ENCODE data around the gene RBFOX2. TPM values are rescaled to one million over a fixed set of nuclear protein-coding genes. Genes with fewer than 3 reads are reported as not detected.
"Not testable (repeated sequence)": the region's sequence is repeated elsewhere in the genome, so short reads cannot be mapped to it uniquely, and the experiment has no call there.

Gene RBFOX2
- total and polyA plus RNA-seq, 3 experiments from 2014 or later: 0.86 to 7.1 (median 6.1) TPM

- H3K27me3 ChIP-seq (ENCODE audit: insufficient read depth, low read length, poor library complexity, severe bottlenecking): no peaks in the 10 kb centered on the region
- no peaks in the 10 kb centered on the region for H3K4me1 ChIP-seq (ENCODE audit: insufficient read depth, low read length)
- H3K4me3 Mint-ChIP-seq: no peak overlapping the region
- no peak overlapping the region for H3K27ac ChIP-seq (ENCODE audit: low read depth, low read length)
- ChIA-PET CTCF (no interaction called here), POLR2A (no interaction called here)
- H3K9me3 Mint-ChIP-seq: peaks cover 3 to 7% (median 6%) of the 10 kb centered on the region in 5 donors
- peaks cover 0 to 6% (median 4%) of the 10 kb centered on the region in 3 donors for H3K36me3 Mint-ChIP-seq
- no peak for DNase-seq
- H3K9me3 ChIP-seq (ENCODE audit: low read length): no peaks in the 10 kb centered on the region
- H3K36me3 ChIP-seq (ENCODE audit: insufficient read depth, low read length): no peaks in the 10 kb centered on the region
- no peaks in the 10 kb centered on the region for H3K4me1 Mint-ChIP-seq
- peaks cover 5 to 10% of the 10 kb centered on the region in 2 donors for H3K27me3 Mint-ChIP-seq
- no peak overlapping the region for H3K4me3 ChIP-seq (ENCODE audit: low read length)
- H3K27ac Mint-ChIP-seq: no peak overlapping the region
These were observed 218.8 kb downstream of the RBFOX2 start for GRCh38 chr22:35809816-35810215.

GRCh38 chr22:35808377-35808776 is 220.2 kb downstream of the RBFOX2 start:
- peaks cover 5 to 14% of the 10 kb centered on the region in 2 donors for H3K27me3 Mint-ChIP-seq
- no peak overlapping the region for H3K4me3 Mint-ChIP-seq
- no peaks in the 10 kb centered on the region for H3K4me1 ChIP-seq (ENCODE audit: insufficient read depth, low read length)
- H3K4me3 ChIP-seq (ENCODE audit: low read length): no peak overlapping the region
- no peak overlapping the region for H3K27ac Mint-ChIP-seq
- no peaks in the 10 kb centered on the region for H3K27me3 ChIP-seq (ENCODE audit: insufficient read depth, low read length, poor library complexity, severe bottlenecking)
- H3K36me3 ChIP-seq (ENCODE audit: insufficient read depth, low read length): no peaks in the 10 kb centered on the region
- H3K4me1 Mint-ChIP-seq: no peaks in the 10 kb centered on the region
- no peak for DNase-seq
- H3K9me3 ChIP-seq (ENCODE audit: low read length): no peaks in the 10 kb centered on the region
- no peak overlapping the region for H3K27ac ChIP-seq (ENCODE audit: low read depth, low read length)
- H3K36me3 Mint-ChIP-seq: peaks cover 0 to 11% (median 6%) of the 10 kb centered on the region in 3 donors
- ChIA-PET CTCF (no interaction called here), POLR2A (no interaction called here)
- peaks cover 3 to 7% (median 6%) of the 10 kb centered on the region in 5 donors for H3K9me3 Mint-ChIP-seq

- H3K27me3 ChIP-seq (ENCODE audit: insufficient read depth, low read length, poor library complexity, severe bottlenecking); H3K4me1 ChIP-seq (ENCODE audit: insufficient read depth, low read length); H3K9me3 ChIP-seq (ENCODE audit: low read length); H3K9me3 Mint-ChIP-seq; H3K4me3 ChIP-seq (ENCODE audit: low read length); CTCF ChIA-PET; H3K27ac Mint-ChIP-seq; DNase-seq; H3K27ac ChIP-seq (ENCODE audit: low read depth, low read length); H3K36me3 ChIP-seq (ENCODE audit: insufficient read depth, low read length); H3K4me1 Mint-ChIP-seq; H3K4me3 Mint-ChIP-seq; POLR2A ChIA-PET: not testable (repeated sequence)
- Mint-ChIP-seq H3K27me3 (peaks cover 7 to 22% of the 10 kb centered on the region in 2 donors), H3K36me3 (peaks cover 0 to 11% (median 2%) of the 10 kb centered on the region in 3 donors)
These were observed 222.0 kb downstream of the RBFOX2 start for GRCh38 chr22:35806668-35807067.

- H3K4me3 Mint-ChIP-seq: no peak overlapping the region
These were observed 223.2 kb downstream of the RBFOX2 start for GRCh38 chr22:35805466-35805865.

GRCh38 chr22:35804421-35804820 is 224.2 kb downstream of the RBFOX2 start:
- Histone ChIP-seq H3K4me1 (ENCODE audit: insufficient read depth, low read length) (no peaks in the 10 kb centered on the region), H3K27me3 (ENCODE audit: insufficient read depth, low read length, poor library complexity, severe bottlenecking) (no peaks in the 10 kb centered on the region), H3K36me3 (ENCODE audit: insufficient read depth, low read length) (no peaks in the 10 kb centered on the region), H3K27ac (ENCODE audit: low read depth, low read length) (no peak overlapping the region), H3K4me3 (ENCODE audit: low read length) (no peak overlapping the region), H3K9me3 (ENCODE audit: low read length) (no peaks in the 10 kb centered on the region)
- H3K36me3 Mint-ChIP-seq: peaks cover 0 to 11% (median 2%) of the 10 kb centered on the region in 3 donors
- ChIA-PET CTCF (no interaction called here), POLR2A (no interaction called here)
- H3K4me3 Mint-ChIP-seq: no peak overlapping the region
- no peaks in the 10 kb centered on the region for H3K4me1 Mint-ChIP-seq
- DNase-seq: no peak
- H3K27ac Mint-ChIP-seq: no peak overlapping the region
- peaks cover 0 to 1% (median 0%) of the 10 kb centered on the region in 5 donors for H3K9me3 Mint-ChIP-seq
- H3K27me3 Mint-ChIP-seq: peaks cover 13 to 33% of the 10 kb centered on the region in 2 donors

More at GRCh38 chr22:35805466-35805865, 223.2 kb downstream of the RBFOX2 start:
- Mint-ChIP-seq H3K4me1 (no peaks in the 10 kb centered on the region), H3K9me3 (peaks cover 0 to 1% (median 0%) of the 10 kb centered on the region in 5 donors), H3K36me3 (peaks cover 0 to 11% (median 2%) of the 10 kb centered on the region in 3 donors), H3K27ac (peak overlapping the region in 1 of 8 donors; percentile 44), H3K27me3 (peaks cover 9 to 27% of the 10 kb centered on the region in 2 donors)
- Histone ChIP-seq H3K27ac (ENCODE audit: low read depth, low read length) (no peak overlapping the region), H3K36me3 (ENCODE audit: insufficient read depth, low read length) (no peaks in the 10 kb centered on the region), H3K27me3 (ENCODE audit: insufficient read depth, low read length, poor library complexity, severe bottlenecking) (no peaks in the 10 kb centered on the region), H3K4me1 (ENCODE audit: insufficient read depth, low read length) (no peaks in the 10 kb centered on the region), H3K9me3 (ENCODE audit: low read length) (no peaks in the 10 kb centered on the region), H3K4me3 (ENCODE audit: low read length) (no peak overlapping the region)
- ChIA-PET CTCF (no interaction called here), POLR2A (no interaction called here)
- no peak for DNase-seq

GRCh38 chr22:35802885-35803284 is 225.7 kb downstream of the RBFOX2 start:
- Histone ChIP-seq H3K36me3 (ENCODE audit: insufficient read depth, low read length) (no peaks in the 10 kb centered on the region), H3K27ac (ENCODE audit: low read depth, low read length) (no peak overlapping the region), H3K4me3 (ENCODE audit: low read length) (no peak overlapping the region), H3K9me3 (ENCODE audit: low read length) (no peaks in the 10 kb centered on the region), H3K4me1 (ENCODE audit: insufficient read depth, low read length) (no peaks in the 10 kb centered on the region), H3K27me3 (ENCODE audit: insufficient read depth, low read length, poor library complexity, severe bottlenecking) (no peaks in the 10 kb centered on the region)
- peaks cover 0 to 5% (median 2%) of the 10 kb centered on the region in 3 donors for H3K36me3 Mint-ChIP-seq
- ChIA-PET POLR2A (no interaction called here), CTCF (no interaction called here)
- no peak for DNase-seq
- peaks cover 12 to 37% of the 10 kb centered on the region in 2 donors for H3K27me3 Mint-ChIP-seq
- no peaks in the 10 kb centered on the region for H3K9me3 Mint-ChIP-seq
- no peak overlapping the region for H3K27ac Mint-ChIP-seq
- H3K4me3 Mint-ChIP-seq: no peak overlapping the region
- no peaks in the 10 kb centered on the region for H3K4me1 Mint-ChIP-seq

GRCh38 chr22:35801301-35801700 is 227.3 kb downstream of the RBFOX2 start:
- H3K36me3 ChIP-seq (ENCODE audit: insufficient read depth, low read length); H3K9me3 Mint-ChIP-seq; H3K4me1 Mint-ChIP-seq; CTCF ChIA-PET; H3K9me3 ChIP-seq (ENCODE audit: low read length); H3K4me3 ChIP-seq (ENCODE audit: low read length); POLR2A ChIA-PET; H3K4me3 Mint-ChIP-seq; H3K4me1 ChIP-seq (ENCODE audit: insufficient read depth, low read length); H3K27me3 ChIP-seq (ENCODE audit: insufficient read depth, low read length, poor library complexity, severe bottlenecking); DNase-seq; H3K36me3 Mint-ChIP-seq; H3K27ac ChIP-seq (ENCODE audit: low read depth, low read length): not testable (repeated sequence)
- Mint-ChIP-seq H3K27ac (peak overlapping the region in 1 of 8 donors; percentile 75), H3K27me3 (peaks cover 12 to 34% of the 10 kb centered on the region in 2 donors)

- H3K27me3 Mint-ChIP-seq: peaks cover 10 to 23% of the 10 kb centered on the region in 2 donors
- no peak overlapping the region for H3K4me3 ChIP-seq (ENCODE audit: low read length)
- POLR2A ChIA-PET: no interaction called here
- no peaks in the 10 kb centered on the region for H3K9me3 Mint-ChIP-seq
- H3K27me3 ChIP-seq (ENCODE audit: insufficient read depth, low read length, poor library complexity, severe bottlenecking): no peaks in the 10 kb centered on the region
- H3K36me3 ChIP-seq (ENCODE audit: insufficient read depth, low read length): no peaks in the 10 kb centered on the region
- peaks cover 0 to 2% (median under 1%) of the 10 kb centered on the region in 3 donors for H3K36me3 Mint-ChIP-seq
- CTCF ChIA-PET: no interaction called here
- no peaks in the 10 kb centered on the region for H3K9me3 ChIP-seq (ENCODE audit: low read length)
- DNase-seq: no peak
- no peak overlapping the region for H3K27ac Mint-ChIP-seq
- no peaks in the 10 kb centered on the region for H3K4me1 ChIP-seq (ENCODE audit: insufficient read depth, low read length)
- H3K4me3 Mint-ChIP-seq: no peak overlapping the region
- no peaks in the 10 kb centered on the region for H3K4me1 Mint-ChIP-seq
- no peak overlapping the region for H3K27ac ChIP-seq (ENCODE audit: low read depth, low read length)
These were observed 229.5 kb downstream of the RBFOX2 start for GRCh38 chr22:35799150-35799549.

- Mint-ChIP-seq H3K4me1 (no peaks in the 10 kb centered on the region), H3K36me3 (no peaks in the 10 kb centered on the region), H3K27ac (no peak overlapping the region), H3K9me3 (no peaks in the 10 kb centered on the region), H3K4me3 (no peak overlapping the region), H3K27me3 (peaks cover 8 to 21% of the 10 kb centered on the region in 2 donors)
- Histone ChIP-seq H3K36me3 (ENCODE audit: insufficient read depth, low read length) (no peaks in the 10 kb centered on the region), H3K4me1 (ENCODE audit: insufficient read depth, low read length) (no peaks in the 10 kb centered on the region), H3K27me3 (ENCODE audit: insufficient read depth, low read length, poor library complexity, severe bottlenecking) (no peaks in the 10 kb centered on the region), H3K4me3 (ENCODE audit: low read length) (no peak overlapping the region), H3K27ac (ENCODE audit: low read depth, low read length) (no peak overlapping the region), H3K9me3 (ENCODE audit: low read length) (no peaks in the 10 kb centered on the region)
- no peak for DNase-seq
- ChIA-PET POLR2A (no interaction called here), CTCF (no interaction called here)
These were observed 231.2 kb downstream of the RBFOX2 start for GRCh38 chr22:35797411-35797810.
